Neural progenitor cell (in vitro differentiated cells): ENCODE results near the gene UGT1A1. TPM values are rescaled to one million over a fixed set of nuclear protein-coding genes. Genes with fewer than 3 reads are reported as not detected.

Experiments
- DNase-seq: peaks from one replicate; pipeline ENCODE4 v3.0.0-alpha.2; 2016; ENCODE audit warnings: low spot score
- H2AFZ ChIP-seq: fragments of 200-600 bp; sonication (generic); replicated peaks from 2 replicates; pipeline ENCODE4 v1.6.1; 2016; ENCODE audit warnings: antibody characterized with exemption
- H3F3A ChIP-seq: fragments of 200-600 bp; sonication (generic); 2 replicates; pipeline ENCODE4 v1.6.1; 2016; ENCODE audit warnings: antibody characterized with exemption, low read depth
- H3K27ac ChIP-seq: fragments of 200-600 bp; sonication (generic); 2 replicates; pipeline ENCODE4 v1.5.1; 2016; ENCODE audit warnings: mild to moderate bottlenecking
- H3K27me3 ChIP-seq: fragments of 200-600 bp; sonication (generic); 2 replicates; pipeline ENCODE4 v1.6.1; 2016; ENCODE audit warnings: mild to moderate bottlenecking, moderate library complexity
- H3K36me3 ChIP-seq: fragments of 200-600 bp; sonication (generic); 2 replicates; pipeline ENCODE4 v1.5.1; 2016
- H3K4me1 ChIP-seq: fragments of 200-600 bp; sonication (generic); 2 replicates; pipeline ENCODE4 v1.6.1; 2016; ENCODE audit warnings: mixed run types
- H3K4me2 ChIP-seq: fragments of 200-600 bp; sonication (generic); 2 replicates; pipeline ENCODE4 v1.6.1; 2016
- H3K4me3 ChIP-seq: fragments of 200-600 bp; sonication (generic); 2 replicates; pipeline ENCODE4 v1.5.1; 2016
- H3K79me2 ChIP-seq: fragments of 200-600 bp; sonication (generic); 2 replicates; pipeline ENCODE4 v1.6.1; 2016; ENCODE audit warnings: low read depth
- H3K9ac ChIP-seq: fragments of 200-600 bp; sonication (generic); 2 replicates; pipeline ENCODE4 v1.6.1; 2016
- H3K9me3 ChIP-seq: fragments of 200-600 bp; sonication (generic); 2 replicates; pipeline ENCODE4 v1.5.1; 2016; ENCODE audit warnings: low read depth
- H4K20me1 ChIP-seq: fragments of 200-600 bp; sonication (generic); 2 replicates; pipeline ENCODE4 v1.6.1; 2016; ENCODE audit warnings: low read depth
- H3K27ac Mint-ChIP-seq: 3 replicates; pipeline ENCODE4 v1.8.0; 2021; ENCODE audit warnings: mixed read lengths
- H3K27me3 Mint-ChIP-seq: 2 replicates; pipeline ENCODE4 v1.8.0; 2022; ENCODE audit warnings: low read depth, mild to moderate bottlenecking, inconsistent platforms, moderate library complexity, mixed read lengths; ENCODE audit not compliant: insufficient read depth
- H3K36me3 Mint-ChIP-seq: 3 replicates; pipeline ENCODE4 v1.8.0; 2021; ENCODE audit warnings: mixed read lengths
- H3K4me1 Mint-ChIP-seq: 3 replicates; pipeline ENCODE4 v1.8.0; 2021; ENCODE audit warnings: mixed read lengths
- H3K4me3 Mint-ChIP-seq: 3 replicates; pipeline ENCODE4 v1.8.0; 2021; ENCODE audit warnings: mild to moderate bottlenecking, moderate library complexity, mixed read lengths
- H3K9me3 Mint-ChIP-seq: 3 replicates; pipeline ENCODE4 v1.8.0; 2020; ENCODE audit warnings: mixed read lengths
- EZH2 ChIP-seq: fragments of 200-600 bp; sonication (generic); IDR thresholded peaks from 2 replicates; pipeline ENCODE4 v1.6.1; 2017; ENCODE audit warnings: antibody characterized with exemption, mild to moderate bottlenecking, moderate library complexity
- EZH2phosphoT487 ChIP-seq: fragments of 200-600 bp; sonication (generic); IDR thresholded peaks from 2 replicates; pipeline ENCODE4 v1.6.1; 2017; ENCODE audit warnings: antibody characterized with exemption
- total RNA-seq: library from RNA; depleted of rRNA; stranded (reverse); fragments of >200 nt; gene quantifications from 2 replicates; pipeline ENCODE4 v1.2.3, GENCODE V29; 2015; ENCODE audit warnings: low replicate concordance
- TF ChIP-seq, protein P1 (sequence below): fragments of 200-600 bp; sonication (generic); IDR thresholded peaks from 2 replicates; pipeline ENCODE4 v1.5.1; 2017; ENCODE audit warnings: antibody characterized with exemption, mild to moderate bottlenecking

The UGT1A1 gene
- total RNA-seq, 1 donor from 2014 or later: not detected

DNA sequence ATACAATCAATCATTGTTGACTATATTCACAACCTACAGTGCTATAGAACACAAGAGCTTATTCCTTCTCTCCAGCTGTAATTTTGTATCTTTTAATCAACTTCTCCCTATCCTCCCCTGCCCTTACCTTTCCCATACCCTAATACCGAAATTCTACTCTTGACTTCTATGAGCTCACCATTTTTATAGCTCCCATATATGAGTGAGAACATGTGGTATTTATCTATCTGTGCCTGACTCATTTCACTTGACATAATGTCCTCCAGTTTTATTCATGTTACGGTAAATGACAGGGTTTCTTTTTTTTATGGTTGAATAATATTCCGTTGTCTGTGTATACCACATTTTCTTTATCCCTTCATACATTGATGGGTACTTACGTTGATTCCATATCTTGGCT, 20.7 kb downstream of the UGT1A1 start:
- H2AFZ ChIP-seq: no peak overlapping the region
- peaks cover 2% of the 10 kb centered on the region for H3K27me3 Mint-ChIP-seq
- H3K9me3 Mint-ChIP-seq: peaks cover 16% of the 10 kb centered on the region
- no peak overlapping the region for H3K4me3 ChIP-seq
- no peak overlapping the region for H3K9ac ChIP-seq
- no peak overlapping the region for H3K27ac ChIP-seq
- no peak overlapping the region for H3K4me2 ChIP-seq
- TF ChIP-seq, protein P1, sequence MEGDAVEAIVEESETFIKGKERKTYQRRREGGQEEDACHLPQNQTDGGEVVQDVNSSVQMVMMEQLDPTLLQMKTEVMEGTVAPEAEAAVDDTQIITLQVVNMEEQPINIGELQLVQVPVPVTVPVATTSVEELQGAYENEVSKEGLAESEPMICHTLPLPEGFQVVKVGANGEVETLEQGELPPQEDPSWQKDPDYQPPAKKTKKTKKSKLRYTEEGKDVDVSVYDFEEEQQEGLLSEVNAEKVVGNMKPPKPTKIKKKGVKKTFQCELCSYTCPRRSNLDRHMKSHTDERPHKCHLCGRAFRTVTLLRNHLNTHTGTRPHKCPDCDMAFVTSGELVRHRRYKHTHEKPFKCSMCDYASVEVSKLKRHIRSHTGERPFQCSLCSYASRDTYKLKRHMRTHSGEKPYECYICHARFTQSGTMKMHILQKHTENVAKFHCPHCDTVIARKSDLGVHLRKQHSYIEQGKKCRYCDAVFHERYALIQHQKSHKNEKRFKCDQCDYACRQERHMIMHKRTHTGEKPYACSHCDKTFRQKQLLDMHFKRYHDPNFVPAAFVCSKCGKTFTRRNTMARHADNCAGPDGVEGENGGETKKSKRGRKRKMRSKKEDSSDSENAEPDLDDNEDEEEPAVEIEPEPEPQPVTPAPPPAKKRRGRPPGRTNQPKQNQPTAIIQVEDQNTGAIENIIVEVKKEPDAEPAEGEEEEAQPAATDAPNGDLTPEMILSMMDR: no peak
- TF ChIP-seq EZH2 (no peak), EZH2phosphoT487 (no peak)
- H3K27me3 ChIP-seq: no peaks in the 10 kb centered on the region
- no peak overlapping the region for H3K27ac Mint-ChIP-seq
- peaks cover 2% of the 10 kb centered on the region for H3K36me3 Mint-ChIP-seq
- no peak overlapping the region for H3K4me3 Mint-ChIP-seq
- no peaks in the 10 kb centered on the region for H3K4me1 Mint-ChIP-seq
- H3F3A ChIP-seq: no peaks in the 10 kb centered on the region
- no peaks in the 10 kb centered on the region for H4K20me1 ChIP-seq
- no peaks in the 10 kb centered on the region for H3K36me3 ChIP-seq
- H3K9me3 ChIP-seq: no peaks in the 10 kb centered on the region
- no peaks in the 10 kb centered on the region for H3K4me1 ChIP-seq
- H3K79me2 ChIP-seq: no peaks in the 10 kb centered on the region
- no peak for DNase-seq

DNA sequence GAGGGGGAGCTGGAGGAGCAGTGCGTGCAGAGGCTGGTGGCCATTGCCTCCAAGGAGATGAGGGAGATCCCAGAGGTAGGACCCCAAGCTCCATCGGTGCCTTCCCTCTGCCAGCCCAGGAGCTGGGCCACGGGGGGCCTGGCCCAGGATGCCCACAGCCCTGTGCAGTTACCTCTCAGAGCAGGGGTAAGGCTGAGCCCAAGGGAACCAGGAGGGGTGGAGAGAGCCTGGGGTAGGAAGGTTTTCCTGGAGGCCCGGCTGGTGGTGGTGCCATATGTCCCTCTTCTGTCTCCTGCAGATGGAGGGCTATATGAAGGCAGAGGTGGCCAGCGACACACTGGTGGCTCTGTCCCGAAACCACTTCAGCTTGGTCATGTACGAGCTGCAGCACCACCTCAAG, 29.5 kb downstream of the UGT1A1 start:
- H3K4me1 ChIP-seq: no peaks in the 10 kb centered on the region
- no peak overlapping the region for H3K4me2 ChIP-seq
- no peaks in the 10 kb centered on the region for H3K36me3 ChIP-seq
- no peak for DNase-seq
- peaks cover 8% of the 10 kb centered on the region for H3K27me3 Mint-ChIP-seq
- H3F3A ChIP-seq: peaks cover 3% of the 10 kb centered on the region
- peaks cover 6% of the 10 kb centered on the region for H3K9me3 Mint-ChIP-seq
- peaks cover 2% of the 10 kb centered on the region for H3K4me1 Mint-ChIP-seq
- H3K4me3 Mint-ChIP-seq: no peak overlapping the region
- no peaks in the 10 kb centered on the region for H3K9me3 ChIP-seq
- no peaks in the 10 kb centered on the region for H3K36me3 Mint-ChIP-seq
- H3K4me3 ChIP-seq: no peak overlapping the region
- no peak for TF ChIP-seq EZH2
- no peak overlapping the region for H2AFZ ChIP-seq
- H3K9ac ChIP-seq: no peak overlapping the region
- H4K20me1 ChIP-seq: no peaks in the 10 kb centered on the region
- H3K79me2 ChIP-seq: no peaks in the 10 kb centered on the region
- no peak overlapping the region for H3K27ac Mint-ChIP-seq
- H3K27ac ChIP-seq: no peak overlapping the region
- no peaks in the 10 kb centered on the region for H3K27me3 ChIP-seq

GRCh38 chr2:233791151-233791882, 31.2 kb downstream of the UGT1A1 start:
- no peak for DNase-seq
- Histone ChIP-seq H3K79me2 (no peaks in the 10 kb centered on the region), H3K27ac (no peak overlapping the region), H3K4me1 (no peaks in the 10 kb centered on the region), H2AFZ (no peak overlapping the region), H3K4me3 (no peak overlapping the region), H3K9ac (no peak overlapping the region), H4K20me1 (no peaks in the 10 kb centered on the region), H3K36me3 (no peaks in the 10 kb centered on the region), H3K4me2 (no peak overlapping the region), H3K27me3 (no peaks in the 10 kb centered on the region), H3F3A (peaks cover 3% of the 10 kb centered on the region), H3K9me3 (no peaks in the 10 kb centered on the region)
- Mint-ChIP-seq H3K4me3 (no peak overlapping the region), H3K4me1 (peaks cover 2% of the 10 kb centered on the region), H3K27ac (peak overlapping the region; percentile 31), H3K36me3 (no peaks in the 10 kb centered on the region), H3K9me3 (peaks cover 4% of the 10 kb centered on the region), H3K27me3 (peaks cover 8% of the 10 kb centered on the region)
- TF ChIP-seq EZH2phosphoT487: no peak
- TF ChIP-seq, protein P1: no peak
- no peak for TF ChIP-seq EZH2

- H3K4me1 Mint-ChIP-seq: peaks cover 2% of the 10 kb centered on the region
- no peaks in the 10 kb centered on the region for H4K20me1 ChIP-seq
- H3K36me3 ChIP-seq: no peaks in the 10 kb centered on the region
- H3K4me1 ChIP-seq: no peaks in the 10 kb centered on the region
- no peaks in the 10 kb centered on the region for H3K79me2 ChIP-seq
- H3K36me3 Mint-ChIP-seq: no peaks in the 10 kb centered on the region
- peak overlapping the region; percentile 31 for H3K27ac Mint-ChIP-seq
- DNase-seq: no peak
- H3K9ac ChIP-seq: no peak overlapping the region
- no peak overlapping the region for H3K4me3 ChIP-seq
- peaks cover 8% of the 10 kb centered on the region for H3K27me3 Mint-ChIP-seq
- TF ChIP-seq EZH2phosphoT487 (no peak), EZH2 (no peak)
- TF ChIP-seq, protein P1: no peak
- no peak overlapping the region for H2AFZ ChIP-seq
- no peak overlapping the region for H3K4me2 ChIP-seq
- H3K4me3 Mint-ChIP-seq: no peak overlapping the region
- H3K27me3 ChIP-seq: no peaks in the 10 kb centered on the region
- no peak overlapping the region for H3K27ac ChIP-seq
- H3K9me3 ChIP-seq: no peaks in the 10 kb centered on the region
- peaks cover 4% of the 10 kb centered on the region for H3K9me3 Mint-ChIP-seq
- peaks cover 3% of the 10 kb centered on the region for H3F3A ChIP-seq
Measured at GRCh38 chr2:233791883-233792329, 31.8 kb downstream of the UGT1A1 start.
